CD4-positive, alpha-beta T cell treated with Interleukin-17A for 4 hours (primary cell): ENCODE data around the gene LAMA3.

ENCODE experiments used
- DNase-seq: peaks from one replicate; pipeline ENCODE4 v3.0.0-alpha.2; 2020; ENCODE audit warnings: mixed read lengths

Gene LAMA3

GRCh38 chr18:23859466-23860336 lies 170.4 kb downstream of the LAMA3 start:
- no peak for DNase-seq

- DNase-seq: no peak
These were observed 172.1 kb downstream of the LAMA3 start for GRCh38 chr18:23861326-23861725.

GRCh38 chr18:23861805-23862470 lies 172.7 kb downstream of the LAMA3 start:
- DNase-seq: no peak

- peak; percentile 56 for DNase-seq
These were observed 175.4 kb downstream of the LAMA3 start for GRCh38 chr18:23864624-23865023.

- DNase-seq: peak; percentile 14
These were observed 177.8 kb downstream of the LAMA3 start for GRCh38 chr18:23867006-23867405.

- no peak for DNase-seq
These were observed 179.0 kb downstream of the LAMA3 start for GRCh38 chr18:23868136-23868785.

- no peak for DNase-seq
These were observed 181.6 kb downstream of the LAMA3 start for GRCh38 chr18:23870676-23871380.

GRCh38 chr18:23871410-23871809 lies 182.2 kb downstream of the LAMA3 start:
- peak; percentile 85 for DNase-seq

- peak; percentile 81 for DNase-seq
These were observed 183.7 kb downstream of the LAMA3 start for GRCh38 chr18:23872701-23873550.

- no peak for DNase-seq
These were observed 187.0 kb downstream of the LAMA3 start for GRCh38 chr18:23875966-23876895.

- DNase-seq: no peak
These were observed 187.7 kb downstream of the LAMA3 start for GRCh38 chr18:23876921-23877320.

GRCh38 chr18:23877371-23877770 lies 188.1 kb downstream of the LAMA3 start:
- DNase-seq: no peak

- DNase-seq: no peak
These were observed 189.2 kb downstream of the LAMA3 start for GRCh38 chr18:23878336-23878900.

GRCh38 chr18:23879126-23879525 lies 189.9 kb downstream of the LAMA3 start:
- DNase-seq: no peak

- no peak for DNase-seq
These were observed 190.3 kb downstream of the LAMA3 start for GRCh38 chr18:23879544-23879943.

GRCh38 chr18:23879966-23880565 lies 190.8 kb downstream of the LAMA3 start:
- no peak for DNase-seq

- no peak for DNase-seq
These were observed 191.8 kb downstream of the LAMA3 start for GRCh38 chr18:23880931-23881617.

GRCh38 chr18:23881778-23882177 lies 192.5 kb downstream of the LAMA3 start:
- DNase-seq: no peak

GRCh38 chr18:23882616-23883276 lies 193.5 kb downstream of the LAMA3 start:
- DNase-seq: no peak
